ENCODE measurements around the gene CNGA3.

CNGA3 gene

GRCh38 chr2:98324181-98324580, 22.1 kb upstream of the CNGA3 start:
- no peak overlapping the region for H3K4me3 ChIP-seq (ENCODE audit: low read depth, low read length)
- DNase-seq (ENCODE audit: low read depth, low spot score): no peak
- ChIA-PET POLR2A (no interaction called here), CTCF (no interaction called here)
- TF ChIP-seq CTCF (IDR thresholded peaks at IDR 0.05; ENCODE audit: insufficient read depth, low read length, missing control alignments): no peak

- DNase-seq (ENCODE audit: low read depth, low spot score): no peak
- H3K4me3 ChIP-seq (ENCODE audit: low read depth, low read length): no peak overlapping the region
- ChIA-PET CTCF (no interaction called here), POLR2A (no interaction called here)
- TF ChIP-seq CTCF (IDR thresholded peaks at IDR 0.05; ENCODE audit: insufficient read depth, low read length, missing control alignments): no peak
These were observed 18.5 kb upstream of the CNGA3 start for GRCh38 chr2:98327776-98328175.

- CTCF ChIA-PET: interaction anchor here (1.5 kb wide), 1 partner anchor 523 kb away, joined by 3 read pairs; no protein-coding TSS in a partner anchor
- TF ChIP-seq CTCF (IDR thresholded peaks at IDR 0.05; ENCODE audit: insufficient read depth, low read length, missing control alignments): no peak
- H3K4me3 ChIP-seq (ENCODE audit: low read depth, low read length): no peak overlapping the region
- DNase-seq (ENCODE audit: low read depth, low spot score): no peak
- POLR2A ChIA-PET: no interaction called here
These were observed 16.7 kb upstream of the CNGA3 start for GRCh38 chr2:98329549-98329948.

GRCh38 chr2:98332989-98333388, 13.3 kb upstream of the CNGA3 start:
- POLR2A ChIA-PET: no interaction called here
- TF ChIP-seq CTCF (IDR thresholded peaks at IDR 0.05; ENCODE audit: insufficient read depth, low read length, missing control alignments): no peak
- CTCF ChIA-PET: interaction anchor here (0.9 kb wide), 1 partner anchor 80 kb away, joined by 3 read pairs; no protein-coding TSS in a partner anchor
- no peak for DNase-seq (ENCODE audit: low read depth, low spot score)
- H3K4me3 ChIP-seq (ENCODE audit: low read depth, low read length): no peak overlapping the region

GRCh38 chr2:98333922-98334321, 12.3 kb upstream of the CNGA3 start:
- POLR2A ChIA-PET: interaction anchor here (0.7 to 1.0 kb wide), 2 partner anchors 244 to 464 kb away, joined by 3 to 4 read pairs; no protein-coding TSS in a partner anchor
- no peak for DNase-seq (ENCODE audit: low read depth, low spot score)
- CTCF ChIA-PET: interaction anchor here (0.8 to 1.2 kb wide), 3 partner anchors 64 to 636 kb away, joined by 3 to 5 read pairs (median 4); no protein-coding TSS in a partner anchor
- TF ChIP-seq CTCF (IDR thresholded peaks at IDR 0.05; ENCODE audit: insufficient read depth, low read length, missing control alignments): no peak
- no peak overlapping the region; the same call in 1 of the 2 replicates for H3K4me3 ChIP-seq (ENCODE audit: low read depth, low read length)

GRCh38 chr2:98334439-98335078, 11.7 kb upstream of the CNGA3 start:
- peak; percentile 59 for DNase-seq (ENCODE audit: low read depth, low spot score)
- POLR2A ChIA-PET: interaction anchor here (0.7 to 1.0 kb wide), 2 partner anchors 245 to 464 kb away, joined by 3 to 4 read pairs; no protein-coding TSS in a partner anchor

More at GRCh38 chr2:98334439-98335078, 11.7 kb upstream of the CNGA3 start:
- CTCF ChIA-PET: interaction anchor here (0.8 to 1.2 kb wide), 3 partner anchors 65 to 637 kb away, joined by 3 to 5 read pairs (median 4); no protein-coding TSS in a partner anchor
- TF ChIP-seq CTCF (IDR thresholded peaks at IDR 0.05; ENCODE audit: insufficient read depth, low read length, missing control alignments): no peak
- H3K4me3 ChIP-seq (ENCODE audit: low read depth, low read length): no peak overlapping the region

Measured in AG04449 (cell line).